SKM-1 treated with dmso at 0.1 percent for 144 hours (cell line): ENCODE data around the gene TNRC6B.
"Not testable (repeated sequence)": the region's sequence is repeated elsewhere in the genome, so short reads cannot be mapped to it uniquely, and the experiment has no call there.

Source experiments
- DNase-seq: peaks from one replicate; lab custom pipeline; 2025; ENCODE audit not compliant: unreplicated experiment; lab: John Stamatoyannopoulos, UW

The TNRC6B gene

DNA sequence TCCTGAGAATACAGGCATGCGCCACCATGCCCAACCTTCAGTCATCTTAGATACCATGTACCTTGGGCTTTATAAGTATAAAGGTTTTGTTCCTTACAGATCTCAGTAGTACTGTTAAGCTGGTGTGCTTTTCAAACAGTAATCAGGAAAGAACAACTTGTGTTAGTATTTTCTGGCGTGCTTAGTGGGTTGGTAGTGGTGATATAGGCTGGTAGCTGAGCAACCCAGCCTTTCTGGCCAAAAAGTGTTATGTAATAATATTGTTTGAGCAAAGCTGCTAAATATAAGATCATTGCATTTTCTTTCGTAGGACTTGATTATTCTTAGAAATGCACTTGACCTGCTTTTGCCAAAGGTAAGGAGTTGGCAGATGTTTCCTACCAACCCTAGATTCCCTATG lies 175.0 kb downstream of the TNRC6B start:
- no peak for DNase-seq

DNA sequence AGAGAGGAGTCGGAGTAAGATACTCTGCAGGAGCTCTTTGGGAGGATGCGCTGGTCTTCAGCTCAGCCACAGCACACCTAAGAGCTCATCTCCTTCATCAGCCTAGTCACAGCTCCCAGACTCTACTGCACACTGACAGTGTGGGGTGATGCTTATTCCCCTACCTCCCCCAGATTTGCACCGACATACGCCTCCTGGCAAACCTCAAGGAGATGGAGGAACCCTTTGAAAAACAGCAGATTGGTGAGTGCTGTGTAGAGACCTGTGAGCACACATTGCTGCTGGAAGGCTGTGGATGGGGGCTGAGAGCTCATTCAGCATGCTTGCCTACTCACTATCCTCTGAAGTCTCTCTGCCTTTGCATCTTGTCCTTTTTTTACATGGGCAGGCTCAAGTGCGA lies 183.4 kb downstream of the TNRC6B start:
- no peak for DNase-seq

DNA sequence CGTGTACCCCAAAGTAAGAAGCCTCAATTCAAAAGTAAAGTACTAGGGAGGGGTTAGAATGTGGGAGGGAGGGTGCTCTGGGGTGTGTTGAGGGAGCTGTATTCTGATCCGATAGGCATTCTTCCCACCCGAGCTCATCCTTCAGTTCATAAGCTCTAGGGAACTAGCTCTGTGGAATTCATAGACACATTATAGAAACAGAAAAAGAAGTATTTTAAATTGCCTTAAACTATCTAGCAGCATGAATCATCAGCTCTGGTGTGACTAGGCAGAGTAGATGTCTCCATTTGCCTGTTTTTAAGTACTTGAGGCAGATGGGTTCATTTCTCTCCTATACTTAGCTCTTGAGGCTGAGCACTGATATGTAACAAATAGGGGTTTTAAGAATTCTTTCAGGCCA lies 185.3 kb downstream of the TNRC6B start:
- no peak for DNase-seq

DNA sequence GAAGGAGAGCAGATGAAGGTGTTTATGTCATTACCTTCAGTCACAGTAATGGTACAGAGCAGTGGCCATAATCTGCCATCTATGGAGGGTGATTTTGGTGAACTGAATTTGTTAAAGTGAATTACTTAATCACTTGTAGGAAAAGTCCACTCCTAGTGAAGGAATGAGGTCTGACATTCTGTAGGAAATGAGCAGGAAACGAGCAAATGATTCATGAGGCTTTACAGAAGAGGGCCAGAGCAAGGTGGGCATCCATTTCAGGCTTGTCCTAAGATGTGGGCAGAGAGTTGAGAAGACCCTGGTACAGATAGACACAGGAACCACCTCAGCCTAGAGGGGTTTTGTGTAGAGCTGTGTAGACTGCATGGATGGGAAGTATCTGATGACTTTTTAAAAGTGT lies 186.7 kb downstream of the TNRC6B start:
- DNase-seq: no peak

DNA sequence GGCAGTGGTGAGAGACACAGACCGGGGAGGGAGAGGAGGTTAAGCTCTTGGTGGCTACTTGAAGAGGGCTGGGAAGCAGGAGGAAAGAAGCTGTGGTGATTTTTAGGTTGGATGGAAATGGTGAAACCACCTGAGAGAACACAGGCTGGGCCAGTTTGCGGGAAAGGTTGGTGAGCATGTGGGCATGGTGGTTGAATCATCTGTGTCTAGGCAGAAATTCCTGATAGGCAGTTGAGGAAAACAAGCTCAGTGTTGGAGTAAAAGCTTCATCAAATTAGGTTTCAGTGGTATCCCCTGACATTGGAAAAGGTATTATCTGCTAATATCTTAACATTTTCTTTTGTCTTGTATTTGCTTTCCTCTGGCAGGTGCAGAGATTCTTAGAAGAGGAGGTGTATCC lies 188.3 kb downstream of the TNRC6B start:
- DNase-seq: no peak

DNA sequence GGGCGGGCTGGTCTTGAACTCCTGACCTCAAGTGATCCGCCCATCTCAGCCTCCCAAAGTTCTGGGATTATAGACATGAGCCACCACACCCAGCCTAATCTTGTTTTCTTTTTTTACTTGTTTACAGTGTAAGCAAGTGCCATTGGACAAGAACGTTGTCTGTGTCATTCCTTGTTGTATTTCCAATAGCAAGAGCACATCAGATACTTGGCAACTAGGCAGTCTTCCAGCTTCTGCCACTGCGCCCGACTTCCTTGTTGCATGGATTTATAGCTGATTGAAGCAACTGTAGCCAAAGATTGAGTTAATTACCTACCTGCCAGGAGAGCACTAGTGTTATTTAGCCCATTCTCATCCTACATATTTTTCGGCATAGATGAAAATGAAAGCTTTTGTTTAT lies 189.6 kb downstream of the TNRC6B start:
- no peak for DNase-seq

DNA sequence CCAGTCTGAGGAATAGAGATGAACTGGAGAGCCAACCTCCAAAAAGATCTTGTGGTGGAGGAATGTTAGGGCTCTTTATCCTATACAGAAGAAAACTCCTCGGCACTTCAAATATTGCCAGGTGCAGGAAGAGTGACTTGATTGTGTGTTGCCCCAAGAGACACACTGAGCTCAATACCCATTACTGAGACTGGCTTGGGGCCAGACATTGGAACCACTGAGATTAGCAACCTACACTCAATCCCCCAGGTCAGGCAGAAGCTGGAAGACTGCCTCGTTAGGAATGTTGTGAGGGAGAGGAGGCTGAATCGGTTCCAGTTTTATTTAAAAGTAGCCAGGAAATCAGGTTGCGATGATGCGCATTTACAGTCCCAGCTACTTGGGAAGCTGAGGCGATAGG lies 190.3 kb downstream of the TNRC6B start:
- DNase-seq: no peak

DNA sequence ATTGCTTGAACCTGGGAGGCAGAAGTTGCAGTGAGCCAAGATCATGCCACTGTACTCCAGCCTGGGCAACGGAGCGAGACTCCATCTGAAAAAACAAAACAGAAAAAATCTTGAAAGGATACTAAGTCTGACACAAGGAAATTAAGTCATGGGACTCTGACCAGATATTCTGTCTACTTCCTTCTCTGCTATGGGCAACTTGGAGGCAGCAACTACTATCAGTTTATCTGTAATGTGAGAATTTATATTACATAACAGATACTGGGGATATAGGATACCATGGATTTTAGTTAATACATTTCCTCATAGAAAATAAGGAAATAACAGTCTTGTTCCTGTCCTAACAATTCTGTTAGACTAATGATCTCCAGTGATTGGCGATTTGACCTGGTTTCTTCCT lies 191.1 kb downstream of the TNRC6B start:
- DNase-seq: no peak

DNA sequence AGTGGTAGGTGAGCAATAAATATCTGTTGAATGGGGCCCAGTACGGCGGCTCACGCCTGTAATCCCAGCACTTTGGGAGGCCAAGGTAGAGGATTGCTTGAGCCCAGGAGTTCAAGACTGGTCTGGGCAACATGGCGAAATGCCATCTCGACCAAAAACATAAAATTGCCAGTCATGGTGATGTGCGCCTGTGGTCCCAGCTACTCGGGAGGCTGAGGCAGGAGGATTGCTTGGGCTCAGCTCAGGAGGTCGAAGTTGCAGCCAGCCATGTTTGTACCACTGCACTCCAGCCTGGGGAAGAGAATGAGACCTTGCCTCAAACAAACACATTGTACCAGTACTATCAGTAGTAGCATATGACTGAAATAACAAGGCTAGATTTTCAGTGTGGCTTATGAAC lies 196.8 kb downstream of the TNRC6B start:
- no peak for DNase-seq

DNA sequence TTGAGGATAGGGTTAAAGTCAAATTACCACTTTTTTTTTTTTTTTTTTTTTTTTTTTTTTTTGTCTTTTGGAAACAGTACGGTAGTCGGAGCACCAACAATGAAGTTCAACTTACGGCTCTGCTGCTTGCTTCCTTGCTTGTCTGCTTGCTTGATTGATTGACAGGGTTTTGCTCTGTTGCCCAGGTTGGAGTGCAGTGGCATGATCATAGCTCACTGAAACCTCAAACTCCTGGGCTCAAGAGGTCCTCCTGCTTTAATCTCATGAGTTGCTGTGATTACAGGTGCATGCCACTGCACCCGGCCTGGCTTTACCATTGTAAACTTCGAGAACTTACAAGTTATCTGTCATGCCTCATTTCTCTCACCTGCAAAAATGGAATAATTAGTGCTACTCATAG lies 198.4 kb downstream of the TNRC6B start:
- no peak for DNase-seq

DNA sequence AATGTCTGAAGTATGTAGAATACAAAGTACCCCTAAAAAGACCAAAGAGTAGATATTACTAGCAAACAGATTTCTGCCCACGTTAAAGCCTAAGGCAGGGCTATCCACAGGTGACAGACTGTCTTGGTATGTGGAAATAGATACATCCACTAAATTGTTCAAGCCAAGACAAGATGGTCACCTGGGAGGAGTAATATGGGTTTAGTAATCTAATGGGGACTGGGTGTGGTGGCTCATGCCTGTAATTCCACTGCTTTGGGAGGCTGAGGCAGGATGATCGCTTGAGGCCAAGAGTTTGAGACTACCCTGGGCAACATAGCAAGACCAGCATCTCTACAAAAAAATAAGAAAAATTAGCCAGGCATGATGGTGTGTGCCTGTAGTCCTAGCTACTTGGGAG lies 200.2 kb downstream of the TNRC6B start:
- DNase-seq: no peak

DNA sequence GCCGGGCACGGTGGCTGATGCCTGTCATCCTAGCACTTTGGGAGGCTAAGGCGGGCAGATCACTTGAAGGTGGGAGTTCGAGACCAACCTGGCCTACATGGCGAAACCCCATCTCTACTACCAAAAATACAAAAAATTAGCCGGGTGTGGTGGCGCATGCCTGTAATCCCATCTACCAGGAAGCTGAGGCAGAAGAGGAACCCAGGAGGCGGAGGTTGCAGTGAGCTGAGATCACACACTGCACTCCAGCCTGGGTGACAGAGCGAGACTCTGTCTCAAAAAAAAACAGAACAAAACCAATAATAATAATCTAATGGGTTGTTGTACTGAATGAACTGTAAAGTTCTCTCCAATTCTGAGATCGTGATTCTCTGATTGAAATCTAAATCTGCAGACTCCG lies 200.7 kb downstream of the TNRC6B start:
- DNase-seq: not testable (repeated sequence)

DNA sequence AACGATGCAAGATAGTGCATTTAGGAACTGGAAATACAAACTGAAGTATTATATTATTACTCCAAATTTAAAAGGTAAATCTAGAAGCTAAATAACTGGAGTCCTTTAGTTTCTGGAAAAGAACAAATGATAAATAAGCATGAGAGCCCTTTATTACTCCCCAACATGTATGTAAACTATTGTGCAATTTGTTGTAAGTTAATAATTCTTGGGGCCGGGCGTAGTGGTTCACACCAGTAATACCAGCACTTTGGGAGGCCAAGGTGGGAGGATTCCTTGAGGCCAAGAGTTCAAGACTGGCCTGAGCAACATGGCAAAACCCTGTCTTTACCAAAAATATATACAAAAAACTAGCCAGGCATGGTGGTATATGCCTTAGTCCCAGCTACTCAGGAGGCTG lies 203.7 kb downstream of the TNRC6B start:
- DNase-seq: no peak

DNA sequence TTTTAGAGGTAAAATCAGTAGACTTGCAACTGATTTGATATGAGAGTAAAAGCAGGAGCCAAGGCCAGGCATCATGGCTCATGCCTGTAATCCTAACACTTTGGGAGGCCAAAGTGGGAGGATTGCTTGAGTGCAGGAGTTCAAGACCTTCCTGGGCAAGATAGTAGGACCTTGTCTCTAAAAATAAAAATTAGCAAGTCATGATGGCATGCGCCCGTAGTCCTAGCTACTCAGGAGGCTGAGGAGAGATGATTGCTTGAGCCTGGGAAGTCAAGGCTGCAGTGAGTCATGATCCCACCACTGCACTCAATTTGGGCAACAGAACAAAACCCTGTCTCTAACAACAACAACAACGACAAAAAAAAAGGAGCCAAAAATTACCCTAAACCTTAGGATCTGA lies 206.2 kb downstream of the TNRC6B start:
- DNase-seq: no peak

DNA sequence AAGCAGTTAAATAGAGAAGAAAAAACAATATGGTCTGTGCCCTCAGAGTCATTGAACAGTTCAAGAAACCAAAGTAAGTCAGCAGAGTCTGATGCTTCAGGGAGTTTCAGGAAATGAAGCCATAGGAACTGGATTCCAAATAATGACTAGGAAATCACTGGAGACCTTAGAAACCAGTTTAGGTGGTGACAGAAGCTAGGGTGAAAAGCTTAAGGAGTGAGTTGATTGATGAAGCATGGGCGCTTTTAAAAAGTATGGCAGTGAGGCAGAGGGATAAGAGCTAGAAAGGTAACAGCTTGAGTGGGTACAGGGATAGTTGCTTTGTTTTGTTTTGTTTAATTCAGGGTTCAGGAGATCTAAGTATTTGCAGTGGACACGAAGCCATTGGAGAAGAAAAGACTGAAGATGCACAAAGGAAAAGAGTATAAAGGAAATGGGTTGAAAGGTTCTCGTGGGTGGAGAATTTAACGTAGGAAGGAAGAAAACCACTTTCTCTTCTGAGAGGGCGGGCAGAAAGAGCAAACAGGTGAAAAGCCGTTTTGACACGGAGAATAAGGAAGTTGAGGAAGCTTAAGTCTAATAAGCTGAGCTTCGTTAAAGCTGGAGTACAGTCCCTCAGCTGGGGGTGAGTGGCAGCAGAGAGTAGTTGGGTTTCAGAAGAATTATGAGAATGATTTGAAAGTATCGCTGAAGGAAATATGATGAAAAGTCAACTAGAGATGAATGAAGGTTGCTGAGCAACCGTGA lies 207.5 kb downstream of the TNRC6B start:
- peak; percentile 44 for DNase-seq
